SH-SY5Y (cell line): Measurements from ENCODE around the gene THSD4.

Experiments used
- GATA2 ChIP-seq: IDR thresholded peaks from 2 replicates; pipeline ENCODE4 v1.6.1; 2011; ENCODE audit warnings: mild to moderate bottlenecking, low read depth, low read length
- GATA3 ChIP-seq: IDR thresholded peaks from 2 replicates; pipeline ENCODE4 v1.6.1; 2011; ENCODE audit warnings: low read depth, mild to moderate bottlenecking, low read length, moderate library complexity

DNA sequence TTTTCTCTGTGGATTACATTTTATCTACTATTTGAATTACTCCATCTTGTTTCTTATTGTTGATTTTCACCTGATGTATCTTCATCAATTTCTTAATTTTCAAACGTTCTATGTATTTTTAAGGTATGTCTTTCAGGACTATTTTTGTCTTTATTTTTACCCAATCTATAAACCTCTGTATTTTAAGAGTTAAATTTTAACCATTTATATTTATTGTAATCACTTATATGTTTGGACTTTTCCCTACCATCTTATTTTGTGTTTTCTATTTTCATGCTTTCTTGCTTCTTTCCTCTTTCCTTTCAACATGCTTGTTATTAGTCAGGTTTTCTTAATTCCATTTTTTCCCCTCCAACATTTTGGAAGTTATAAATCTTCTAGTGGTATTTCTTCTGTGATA, 645.6 kb downstream of the THSD4 start:
- TF ChIP-seq GATA2 (no peak), GATA3 (no peak)
